Measurements from ENCODE around the gene ACO2. TPM values are rescaled to one million over a fixed set of nuclear protein-coding genes. Genes with fewer than 3 reads are reported as not detected.
A peak's percentile ranks its signal among the peaks of the same experiment; 100 is the strongest.

The ACO2 gene
- total RNA-seq, 2 donors from 2014 or later: 32.7 to 75.5 TPM

DNA sequence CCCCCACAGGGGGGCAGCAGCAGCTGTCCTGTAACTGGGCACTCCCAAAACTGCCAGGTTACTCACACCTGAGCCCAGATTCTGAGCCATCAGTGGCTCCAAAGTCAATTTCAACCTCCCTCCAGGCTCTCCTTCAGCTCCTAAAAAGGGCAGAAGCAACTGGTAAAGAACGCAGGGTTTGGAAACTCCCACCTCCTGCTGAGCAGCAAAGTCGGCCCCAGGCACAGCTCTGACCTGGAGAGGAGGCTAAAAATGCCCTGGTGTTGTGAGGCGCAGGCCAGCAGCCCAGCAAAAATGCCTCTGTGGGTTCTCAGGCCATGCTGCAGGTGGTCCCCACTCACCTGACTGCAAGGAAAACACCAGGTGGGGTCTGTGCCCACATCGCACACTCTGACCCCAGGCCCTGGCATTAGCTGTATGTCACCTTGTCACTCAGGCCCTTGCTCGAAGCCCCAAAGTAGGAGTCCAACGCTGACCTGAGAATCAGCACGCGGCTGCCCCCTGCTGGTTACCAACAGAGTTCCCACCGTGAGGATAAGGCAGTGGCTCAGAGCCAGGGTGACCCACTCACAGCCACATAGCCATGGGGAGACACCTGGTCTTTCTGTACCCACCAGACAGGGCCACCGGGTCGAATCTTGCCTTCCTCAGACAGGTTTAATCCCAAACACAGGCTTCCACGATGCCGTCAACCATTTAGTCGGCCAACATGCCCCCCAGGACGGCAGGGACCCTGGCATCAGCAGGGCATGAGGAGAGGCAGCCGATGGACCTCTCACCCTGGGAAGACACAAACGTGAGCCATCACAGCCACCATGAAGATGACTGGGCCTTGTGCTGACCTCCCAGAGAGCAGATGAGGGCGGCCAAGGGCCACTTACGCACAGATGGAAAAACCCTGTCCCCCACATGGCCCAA is 64.2 kb downstream of the ACO2 start:
- DNase-seq (peak; percentile 74 to 83 (median 80)), ATAC-seq (peak; percentile 75)
- Histone ChIP-seq H3K9me3 (no peaks in the 10 kb centered on the region), H3K4me1 (no peaks in the 10 kb centered on the region), H3K4me3 (no peak overlapping the region), H3K36me3 (replicated peaks in 1 of 2; ENCODE audit: insufficient read depth in 1 of 2, low read depth in 2 of 2) (peaks cover 0 to 15% of the 10 kb centered on the region in 2 donors), H3K27ac (peak overlapping the region in 3 of 4 donors; percentile 14 to 45 (median 23)), H3K27me3 (no peaks in the 10 kb centered on the region)
- intact Hi-C loops (cut with DNase I): no loop called here
- TF ChIP-seq CTCF (IDR thresholded peaks at IDR 0.05): peak; percentile 64 to 79 (median 69)
- no peak for TF ChIP-seq POLR2A (IDR thresholded peaks at IDR 0.05)
- WGBS, 2 donors: 42 to 52% methylated on average over 8 to 19 of the region's 19 CpGs

- peaks cover 0 to 11% of the 10 kb centered on the region in 2 donors for H3K36me3 ChIP-seq (replicated peaks in 1 of 2; ENCODE audit: insufficient read depth in 1 of 2, low read depth in 2 of 2)
- 86 to 88% methylated on average over 6 to 8 of the region's 8 CpGs for whole genome bisulfite sequencing, 2 donors
Observed at GRCh38 chr22:41534219-41534618, 65.3 kb downstream of the ACO2 start.

GRCh38 chr22:41535244-41535643 is 66.3 kb downstream of the ACO2 start:
- DNase-seq (no peak), ATAC-seq (no peak)
- WGBS, 2 donors: 81 to 90% methylated on average over 5 of the region's 5 CpGs
- H3K36me3 ChIP-seq (replicated peaks in 1 of 2; ENCODE audit: insufficient read depth in 1 of 2, low read depth in 2 of 2): peaks cover 0 to 9% of the 10 kb centered on the region in 2 donors
- peak in 1 of 7 experiments; percentile 6 for TF ChIP-seq CTCF (IDR thresholded peaks at IDR 0.05)
- TF ChIP-seq POLR2A (IDR thresholded peaks at IDR 0.05): no peak
- no peaks in the 10 kb centered on the region for H3K27me3 ChIP-seq
- H3K27ac ChIP-seq: no peak overlapping the region
- H3K4me1 ChIP-seq: no peaks in the 10 kb centered on the region
- H3K4me3 ChIP-seq: no peak overlapping the region
- intact Hi-C loops (cut with DNase I): no loop called here
- H3K9me3 ChIP-seq: no peaks in the 10 kb centered on the region

More at GRCh38 chr22:41534219-41534618, 65.3 kb downstream of the ACO2 start:
- intact Hi-C loops (cut with DNase I): no loop called here
- Histone ChIP-seq H3K4me3 (no peak overlapping the region), H3K27ac (no peak overlapping the region), H3K4me1 (no peaks in the 10 kb centered on the region), H3K9me3 (no peaks in the 10 kb centered on the region), H3K27me3 (no peaks in the 10 kb centered on the region)
- DNase-seq (no peak), ATAC-seq (no peak)
- TF ChIP-seq POLR2A (IDR thresholded peaks at IDR 0.05) (no peak), CTCF (IDR thresholded peaks at IDR 0.05) (no peak)

GRCh38 chr22:41537203-41537602 is 68.3 kb downstream of the ACO2 start:
- intact Hi-C loops (cut with DNase I): no loop called here
- no peak overlapping the region for H3K27ac ChIP-seq
- H3K27me3 ChIP-seq: no peaks in the 10 kb centered on the region
- no peak overlapping the region for H3K4me3 ChIP-seq
- ATAC-seq (no peak), DNase-seq (no peak)
- no peak for TF ChIP-seq CTCF (IDR thresholded peaks at IDR 0.05)
- TF ChIP-seq POLR2A (IDR thresholded peaks at IDR 0.05): no peak
- 77 to 92% methylated on average over 3 of the region's 3 CpGs for WGBS, 2 donors
- peaks cover 0 to 6% of the 10 kb centered on the region in 2 donors for H3K36me3 ChIP-seq (replicated peaks in 1 of 2; ENCODE audit: insufficient read depth in 1 of 2, low read depth in 2 of 2)
- peaks cover 8% of the 10 kb centered on the region for H3K4me1 ChIP-seq
- H3K9me3 ChIP-seq: no peaks in the 10 kb centered on the region

All from body of pancreas (tissue), 4 donors.